Right atrium auricular region (tissue), 2 donors: ENCODE data around the gene ATG5. TPM values are rescaled to one million over a fixed set of nuclear protein-coding genes. Genes with fewer than 3 reads are reported as not detected.

ENCODE experiments used
- DNase-seq: peaks from one replicate; pipeline ENCODE4 v3.0.0-alpha.2; 2019; ENCODE audit warnings: low spot score
- H3K27ac ChIP-seq, 2 donors: fragments of 200-600 bp; sonication (generic); 1 replicate in 1 of 2; 2 replicates in 1 of 2; pipeline ENCODE4 v1.5.1; 2016 to 2019
- H3K27me3 ChIP-seq, 2 donors: fragments of 200-600 bp; sonication (generic); one replicate each; pipeline versions ENCODE4 v1.5.1 to v1.6.0; 2017 to 2019
- H3K36me3 ChIP-seq: fragments of 200-600 bp; sonication (generic); one replicate; pipeline ENCODE4 v1.5.1; 2016
- H3K4me1 ChIP-seq, 2 donors: fragments of 200-600 bp; sonication (generic); one replicate each; pipeline versions ENCODE4 v1.5.1 to v1.6.0; 2017 to 2019
- H3K4me3 ChIP-seq, 2 donors: fragments of 200-600 bp; sonication (generic); 1 replicate in 1 of 2; 2 replicates in 1 of 2; pipeline ENCODE4 v1.5.1; 2017 to 2019; ENCODE audit warnings: mild to moderate bottlenecking in 1 of 2, moderate library complexity in 1 of 2
- H3K9me3 ChIP-seq, 2 donors: fragments of 200-600 bp; sonication (generic); one replicate each; pipeline ENCODE4 v1.5.1; 2019
- total RNA-seq, 2 donors: library from RNA; depleted of rRNA; stranded (reverse); fragments of >200 nt; gene quantifications; one replicate each; pipeline ENCODE4 v1.1.0, GENCODE V29; 2016
- TF ChIP-seq, protein P1 (sequence below), 2 donors: fragments of 200-600 bp; sonication (generic); IDR thresholded peaks; one replicate each; pipeline ENCODE4 v1.5.1; 2019; ENCODE audit warnings: antibody characterized with exemption in 2 of 2

ATG5 gene
- total RNA-seq, 2 donors from 2014 or later, result 11.0 to 18.0 TPM

DNA sequence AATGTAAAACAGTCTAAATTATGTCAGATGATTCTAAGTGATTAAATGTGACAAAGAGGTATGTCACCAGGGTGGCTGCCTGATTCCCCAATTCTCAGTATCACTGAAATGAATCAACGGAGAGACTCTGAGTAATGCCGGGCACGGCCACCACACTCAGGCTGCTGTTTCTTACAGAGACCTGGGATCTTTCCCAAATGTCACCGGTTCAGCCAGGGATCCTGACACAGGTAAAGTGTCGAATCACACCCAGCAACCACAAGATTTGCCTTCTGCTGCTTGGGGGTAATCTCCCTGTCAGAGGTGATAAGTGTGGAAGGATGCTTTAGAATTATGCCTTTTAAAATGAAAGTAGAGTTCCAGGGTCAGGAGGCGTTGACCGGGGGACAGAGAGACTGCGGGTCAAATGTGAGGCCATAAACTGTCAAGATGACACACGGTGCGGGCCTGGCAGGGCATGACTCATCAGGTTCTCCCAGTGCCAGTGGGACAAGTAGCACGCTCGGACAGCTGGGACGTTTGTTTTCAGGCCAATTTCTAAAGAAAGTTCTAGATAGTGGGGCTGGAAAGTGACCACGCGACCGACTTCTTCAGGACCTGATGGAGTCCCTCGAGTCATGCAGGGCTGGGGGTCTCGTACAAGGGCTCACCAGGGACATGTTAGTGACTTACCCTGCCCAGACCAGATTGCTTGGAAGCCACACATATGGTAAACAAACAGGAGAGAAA is 190.5 kb downstream of the ATG5 start:
- DNase-seq, result no peak
- no peaks in the 10 kb centered on the region for H3K9me3 ChIP-seq
- H3K4me3 ChIP-seq, result no peak overlapping the region
- TF ChIP-seq, protein P1, sequence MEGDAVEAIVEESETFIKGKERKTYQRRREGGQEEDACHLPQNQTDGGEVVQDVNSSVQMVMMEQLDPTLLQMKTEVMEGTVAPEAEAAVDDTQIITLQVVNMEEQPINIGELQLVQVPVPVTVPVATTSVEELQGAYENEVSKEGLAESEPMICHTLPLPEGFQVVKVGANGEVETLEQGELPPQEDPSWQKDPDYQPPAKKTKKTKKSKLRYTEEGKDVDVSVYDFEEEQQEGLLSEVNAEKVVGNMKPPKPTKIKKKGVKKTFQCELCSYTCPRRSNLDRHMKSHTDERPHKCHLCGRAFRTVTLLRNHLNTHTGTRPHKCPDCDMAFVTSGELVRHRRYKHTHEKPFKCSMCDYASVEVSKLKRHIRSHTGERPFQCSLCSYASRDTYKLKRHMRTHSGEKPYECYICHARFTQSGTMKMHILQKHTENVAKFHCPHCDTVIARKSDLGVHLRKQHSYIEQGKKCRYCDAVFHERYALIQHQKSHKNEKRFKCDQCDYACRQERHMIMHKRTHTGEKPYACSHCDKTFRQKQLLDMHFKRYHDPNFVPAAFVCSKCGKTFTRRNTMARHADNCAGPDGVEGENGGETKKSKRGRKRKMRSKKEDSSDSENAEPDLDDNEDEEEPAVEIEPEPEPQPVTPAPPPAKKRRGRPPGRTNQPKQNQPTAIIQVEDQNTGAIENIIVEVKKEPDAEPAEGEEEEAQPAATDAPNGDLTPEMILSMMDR (IDR thresholded peaks at IDR 0.05), result no peak
- no peaks in the 10 kb centered on the region for H3K27me3 ChIP-seq
- no peak overlapping the region for H3K27ac ChIP-seq
- H3K36me3 ChIP-seq, result no peaks in the 10 kb centered on the region
- no peaks in the 10 kb centered on the region for H3K4me1 ChIP-seq

Other genes starting within 250 kb of the ATG5 start
- gene PRDM1, start 239.4 kb downstream of the ATG5 start, total RNA-seq, result 1 to 10 TPM; 1.8 to 1.9 TPM
- gene CRYBG1, start 35.0 kb upstream of the ATG5 start, total RNA-seq, result 1 to 10 TPM; 1.6 to 1.9 TPM